ENCODE results near the gene KRTAP10-1.
"Not testable (repeated sequence)": the region's sequence is repeated elsewhere in the genome, so short reads cannot be mapped to it uniquely, and the experiment has no call there.

KRTAP10-1 gene

GRCh38 chr21:44539991-44540666 is at the start of gene KRTAP10-1:
KRTAP10-1 (minus strand) TSS chr21:44540195; CDS start chr21:44540150, 45 bp downstream.
- Mint-ChIP-seq H3K9me3 (no peaks in the 10 kb centered on the region), H3K4me1 (no peaks in the 10 kb centered on the region), H3K27ac (no peak within 1 kb of the TSS), H3K36me3 (no peaks in the 10 kb centered on the region), H3K4me3 (no peak within 1 kb of the TSS)
- no peak for ATAC-seq
- peak in 1 of 2 donors; percentile 45 for DNase-seq (ENCODE audit: low spot score in 2 of 2)

DNA sequence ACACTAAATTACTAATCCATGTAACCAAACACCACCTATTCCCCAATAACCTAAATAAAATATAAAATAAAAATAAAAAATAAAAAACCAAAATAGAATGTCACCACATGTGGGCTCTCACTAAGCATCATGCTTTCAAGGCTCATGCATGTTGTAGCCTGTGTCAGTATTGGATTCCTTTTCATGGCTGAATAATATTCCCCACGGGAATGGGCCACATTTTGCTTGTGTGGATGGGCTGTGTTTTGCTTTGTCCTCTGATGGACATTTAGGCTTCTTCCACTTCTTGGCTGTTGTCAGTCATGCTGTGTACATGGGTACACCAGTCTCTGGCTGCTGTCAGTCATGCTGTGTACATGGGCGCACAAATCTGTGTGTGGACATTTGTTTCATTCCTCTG is 49.1 kb upstream of the KRTAP10-1 start:
- no peaks in the 10 kb centered on the region for H3K36me3 Mint-ChIP-seq
- ATAC-seq (no peak), DNase-seq (ENCODE audit: low spot score in 2 of 2) (no peak)
- H3K4me3 Mint-ChIP-seq: no peak overlapping the region
- peak overlapping the region; percentile 50 for H3K27ac Mint-ChIP-seq
- H3K9me3 Mint-ChIP-seq: no peaks in the 10 kb centered on the region
- H3K4me1 Mint-ChIP-seq: no peaks in the 10 kb centered on the region

GRCh38 chr21:44585892-44586291 is 45.9 kb upstream of the KRTAP10-1 start:
- H3K4me3 Mint-ChIP-seq: no peak overlapping the region
- H3K9me3 Mint-ChIP-seq: peaks cover 6% of the 10 kb centered on the region
- ATAC-seq (no peak), DNase-seq (ENCODE audit: low spot score in 2 of 2) (no peak)
- no peaks in the 10 kb centered on the region for H3K36me3 Mint-ChIP-seq
- H3K27ac Mint-ChIP-seq: no peak overlapping the region
- no peaks in the 10 kb centered on the region for H3K4me1 Mint-ChIP-seq

- no peaks in the 10 kb centered on the region for H3K36me3 Mint-ChIP-seq
- H3K9me3 Mint-ChIP-seq: peaks cover 9% of the 10 kb centered on the region
- H3K4me3 Mint-ChIP-seq: no peak overlapping the region
- ATAC-seq: peak; percentile 95
- peaks cover 4% of the 10 kb centered on the region for H3K4me1 Mint-ChIP-seq
- DNase-seq (ENCODE audit: low spot score in 2 of 2): peak in 1 of 2 donors; percentile 55
- H3K27ac Mint-ChIP-seq: no peak overlapping the region
Measured at GRCh38 chr21:44583800-44584147, 43.8 kb upstream of the KRTAP10-1 start.

DNA sequence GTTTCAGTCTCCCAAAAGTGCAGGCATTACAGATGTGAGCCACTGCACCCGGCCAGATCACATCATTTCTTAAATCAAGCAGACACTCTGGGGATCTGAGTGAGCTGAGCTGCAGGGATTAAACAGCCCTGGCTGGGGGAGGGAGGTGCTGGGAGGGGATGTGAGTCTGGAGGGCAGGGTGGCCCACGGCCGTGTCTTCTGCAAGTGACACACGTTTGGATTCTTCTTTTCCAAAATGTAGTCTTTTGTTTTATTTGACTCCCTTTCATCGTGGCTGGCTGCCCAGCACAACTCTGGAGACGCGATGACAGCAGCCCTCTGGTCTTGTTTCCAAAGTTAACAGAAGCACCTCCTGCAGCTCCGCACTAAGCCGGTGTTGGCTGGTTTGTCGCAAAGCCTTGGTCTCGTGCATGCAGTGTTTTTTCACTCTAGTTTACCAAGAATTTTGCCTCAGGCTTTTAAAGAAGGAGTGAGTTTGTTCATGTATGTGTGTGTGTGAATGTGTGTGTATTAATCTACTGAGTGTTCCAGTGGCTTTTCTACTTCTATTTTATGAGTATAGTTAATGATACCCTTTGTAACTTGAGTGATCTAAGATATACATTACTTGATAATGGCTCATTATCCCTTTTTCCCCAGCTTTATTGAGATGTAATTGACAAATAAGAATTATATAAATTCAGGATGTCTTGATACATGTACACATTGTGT is 43.2 kb upstream of the KRTAP10-1 start:
- no peaks in the 10 kb centered on the region for H3K36me3 Mint-ChIP-seq
- no peak for DNase-seq (ENCODE audit: low spot score in 2 of 2)
- peaks cover 4% of the 10 kb centered on the region for H3K4me1 Mint-ChIP-seq
- H3K4me3 Mint-ChIP-seq: no peak overlapping the region
- H3K27ac Mint-ChIP-seq: no peak overlapping the region
- no peak for ATAC-seq
- peaks cover 9% of the 10 kb centered on the region for H3K9me3 Mint-ChIP-seq

- DNase-seq (ENCODE audit: low spot score in 2 of 2): no peak
- no peaks in the 10 kb centered on the region for H3K36me3 Mint-ChIP-seq
- H3K9me3 Mint-ChIP-seq: peaks cover 11% of the 10 kb centered on the region
- no peak overlapping the region for H3K27ac Mint-ChIP-seq
- no peak for ATAC-seq
- no peak overlapping the region for H3K4me3 Mint-ChIP-seq
- peaks cover 4% of the 10 kb centered on the region for H3K4me1 Mint-ChIP-seq
Measured at GRCh38 chr21:44582055-44582454, 42.1 kb upstream of the KRTAP10-1 start.

DNA sequence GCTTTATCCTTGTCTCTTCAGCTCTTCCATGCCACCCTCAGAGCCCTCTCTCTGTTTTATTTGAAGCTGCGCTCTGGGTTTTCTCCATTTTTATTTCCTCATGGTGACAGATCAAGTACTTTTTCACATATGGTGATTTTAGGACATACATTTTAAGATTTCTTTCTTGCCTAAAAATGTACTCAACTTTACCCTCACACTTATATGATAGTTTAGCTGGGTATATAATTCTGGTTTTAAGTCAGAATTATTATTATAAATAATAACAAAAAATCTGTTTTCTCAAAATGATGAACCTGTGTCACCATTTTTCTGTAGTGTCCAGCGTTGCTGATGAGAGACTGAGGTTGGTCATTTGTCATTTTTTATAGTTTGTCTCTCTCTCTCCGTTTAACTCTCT is 41.2 kb upstream of the KRTAP10-1 start:
- ATAC-seq (no peak), DNase-seq (ENCODE audit: low spot score in 2 of 2) (no peak)
- Mint-ChIP-seq H3K4me3 (no peak overlapping the region), H3K36me3 (no peaks in the 10 kb centered on the region), H3K27ac (no peak overlapping the region), H3K4me1 (peaks cover 4% of the 10 kb centered on the region), H3K9me3 (peaks cover 15% of the 10 kb centered on the region)

- H3K4me3 Mint-ChIP-seq, H3K27ac Mint-ChIP-seq, H3K36me3 Mint-ChIP-seq, ATAC-seq, H3K4me1 Mint-ChIP-seq: not testable (repeated sequence)
- DNase-seq (ENCODE audit: low spot score in 2 of 2): peak in 1 of 2 donors; percentile 38
- H3K9me3 Mint-ChIP-seq: peaks cover 15% of the 10 kb centered on the region
Measured at GRCh38 chr21:44580231-44580821, 40.3 kb upstream of the KRTAP10-1 start, which contains the start of gene KRTAP10-5. KRTAP10-5 (minus strand) TSS chr21:44580604; CDS start chr21:44580578, 26 bp downstream.

DNA sequence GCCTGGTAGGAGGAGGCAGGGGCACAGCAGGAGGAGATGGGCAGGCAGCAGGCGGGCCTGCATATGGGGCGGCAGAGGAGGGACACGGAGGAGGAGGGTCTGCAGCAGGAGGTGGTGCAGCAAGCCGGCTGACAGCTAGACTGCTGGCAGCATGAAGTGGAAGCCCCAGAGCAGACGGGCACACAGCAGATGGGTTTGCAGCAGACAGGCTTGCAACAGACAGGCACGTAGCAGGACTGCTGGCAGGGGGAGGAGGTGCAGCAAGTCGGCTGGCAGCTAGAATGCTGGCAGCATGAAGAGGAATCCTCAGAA is 39.8 kb upstream of the KRTAP10-1 start:
- H3K4me3 Mint-ChIP-seq: no peak overlapping the region
- H3K4me1 Mint-ChIP-seq: peaks cover 8% of the 10 kb centered on the region
- ATAC-seq: no peak
- DNase-seq (ENCODE audit: low spot score in 2 of 2): peak in 1 of 2 donors; percentile 32
- no peaks in the 10 kb centered on the region for H3K36me3 Mint-ChIP-seq
- H3K27ac Mint-ChIP-seq: no peak overlapping the region
- H3K9me3 Mint-ChIP-seq: peaks cover 15% of the 10 kb centered on the region

DNA sequence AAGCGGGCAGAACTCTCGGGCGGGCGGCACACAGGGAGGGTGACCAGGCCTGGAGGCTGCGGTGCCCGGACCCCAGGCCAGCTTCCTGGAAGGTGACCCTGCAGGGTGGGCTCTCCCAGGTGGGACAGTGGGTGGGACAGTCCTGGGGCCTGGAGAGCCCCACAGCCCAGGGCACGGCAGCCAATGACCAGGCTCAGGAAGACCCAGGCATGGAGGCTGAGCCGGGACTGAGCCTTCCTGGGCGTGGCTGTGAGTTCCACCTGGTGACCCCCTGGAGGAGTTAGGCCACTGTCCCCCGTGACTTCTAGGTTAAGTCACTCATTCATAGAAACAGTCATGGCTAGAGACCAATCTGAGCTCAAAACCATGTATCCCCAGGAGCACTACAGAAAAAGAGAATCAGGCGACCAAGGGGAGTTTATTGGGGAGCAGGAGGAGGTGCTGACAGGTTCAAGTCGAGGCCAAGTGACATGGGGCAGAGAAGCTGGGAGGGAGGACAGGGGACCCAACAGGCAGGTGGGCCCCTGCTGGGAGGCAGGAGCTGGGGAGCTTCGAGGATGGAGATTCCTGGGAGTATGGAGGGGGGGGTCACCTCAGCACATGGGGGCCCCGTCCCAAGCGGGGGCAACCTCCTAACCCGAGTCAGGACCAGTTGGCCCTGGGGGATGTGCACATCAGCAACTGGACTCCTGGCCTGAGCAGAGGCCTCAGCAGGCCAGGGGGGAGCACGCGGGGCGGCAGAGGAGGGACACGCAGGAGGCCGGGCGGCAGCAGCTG is 39.2 kb upstream of the KRTAP10-1 start:
- Mint-ChIP-seq H3K4me1 (peaks cover 14% of the 10 kb centered on the region), H3K27ac (no peak overlapping the region), H3K36me3 (no peaks in the 10 kb centered on the region), H3K4me3 (no peak overlapping the region), H3K9me3 (peaks cover 15% of the 10 kb centered on the region)
- DNase-seq (ENCODE audit: low spot score in 2 of 2) (peak in 1 of 2 donors; percentile 30), ATAC-seq (no peak)

DNA sequence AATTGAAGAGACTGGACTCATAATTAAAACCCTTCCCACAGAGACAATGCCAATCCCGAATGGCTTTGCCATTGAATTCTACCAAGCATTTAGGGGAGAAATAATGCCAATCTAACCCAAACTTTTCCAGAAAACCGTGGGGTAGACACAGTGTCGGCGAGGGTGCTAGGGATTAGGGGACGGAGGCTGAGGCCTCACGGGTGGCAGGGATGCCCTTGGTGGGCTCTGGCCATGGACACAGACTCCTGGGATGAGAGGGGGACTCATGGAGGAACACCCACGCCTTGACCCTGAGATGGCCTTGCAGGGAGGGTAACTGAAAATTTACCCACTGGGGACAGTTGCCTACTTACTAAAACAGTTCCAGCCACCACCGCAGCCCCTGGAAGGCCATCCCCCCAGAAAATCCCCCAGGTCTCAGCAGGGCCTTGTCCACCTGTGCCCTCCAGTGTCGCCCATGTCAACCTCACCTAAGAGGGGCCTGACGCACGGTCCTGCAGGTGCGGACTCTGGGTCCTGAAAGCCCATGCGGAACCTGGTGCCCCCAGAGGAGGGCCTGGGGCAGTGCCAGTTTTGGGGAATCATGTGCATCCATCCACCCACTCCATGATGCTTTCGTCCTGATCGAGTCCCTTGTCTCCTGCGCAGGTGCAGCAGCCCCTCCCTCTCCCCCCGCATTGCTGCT is 38.5 kb upstream of the KRTAP10-1 start:
- Mint-ChIP-seq H3K4me1 (peaks cover 14% of the 10 kb centered on the region), H3K4me3 (no peak overlapping the region), H3K36me3 (no peaks in the 10 kb centered on the region), H3K9me3 (peaks cover 15% of the 10 kb centered on the region), H3K27ac (no peak overlapping the region)
- DNase-seq (ENCODE audit: low spot score in 2 of 2): no peak
- no peak for ATAC-seq

DNA sequence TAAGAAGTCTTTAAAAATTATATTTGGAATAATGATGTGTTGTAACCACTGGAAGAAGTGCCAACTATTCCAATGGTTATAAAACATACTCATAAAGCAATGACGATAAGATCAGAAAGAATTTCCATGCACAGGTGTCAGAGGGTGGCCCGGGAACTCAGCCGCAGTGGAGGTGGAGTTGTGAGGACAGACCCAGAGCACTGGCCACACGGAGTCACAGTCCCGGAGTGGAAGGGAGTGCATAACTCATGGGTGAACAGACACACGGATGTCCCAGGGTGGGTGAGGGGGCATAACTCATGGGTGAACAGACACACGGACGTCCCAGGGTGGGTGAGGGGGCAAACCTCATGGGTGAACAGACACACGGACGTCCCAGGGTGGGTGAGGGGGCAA is 36.0 kb upstream of the KRTAP10-1 start:
- Mint-ChIP-seq H3K9me3 (peaks cover 10% of the 10 kb centered on the region), H3K27ac (no peak overlapping the region), H3K4me3 (no peak overlapping the region), H3K36me3 (no peaks in the 10 kb centered on the region), H3K4me1 (peaks cover 14% of the 10 kb centered on the region)
- ATAC-seq: no peak
- no peak for DNase-seq (ENCODE audit: low spot score in 2 of 2)

- Mint-ChIP-seq H3K4me1 (peaks cover 14% of the 10 kb centered on the region), H3K36me3 (no peaks in the 10 kb centered on the region), H3K4me3 (no peak overlapping the region), H3K9me3 (peaks cover 8% of the 10 kb centered on the region), H3K27ac (no peak overlapping the region)
- ATAC-seq (no peak), DNase-seq (ENCODE audit: low spot score in 2 of 2) (no peak)
Measured at GRCh38 chr21:44575307-44576024, 35.5 kb upstream of the KRTAP10-1 start.

GRCh38 chr21:44574457-44575306 is 34.7 kb upstream of the KRTAP10-1 start:
- H3K27ac Mint-ChIP-seq: no peak overlapping the region
- H3K4me1 Mint-ChIP-seq: peaks cover 9% of the 10 kb centered on the region
- H3K4me3 Mint-ChIP-seq: no peak overlapping the region
- peak in 1 of 2 donors; percentile 34 for DNase-seq (ENCODE audit: low spot score in 2 of 2)
- no peak for ATAC-seq
- peaks cover 6% of the 10 kb centered on the region for H3K9me3 Mint-ChIP-seq
- no peaks in the 10 kb centered on the region for H3K36me3 Mint-ChIP-seq
